CD8-positive, alpha-beta memory T cell (primary cell): Measurements from ENCODE around the gene UBN2. TPM values are rescaled to one million over a fixed set of nuclear protein-coding genes. Genes with fewer than 3 reads are reported as not detected.
"Not testable (repeated sequence)": the region's sequence is repeated elsewhere in the genome, so short reads cannot be mapped to it uniquely, and the experiment has no call there.

Source experiments
- CTCF ChIA-PET: fragments of 350-600 bp; sonication (Branson Sonifier 250); formaldehyde crosslinking; loops from one replicate; lab custom pipeline; 2021; ENCODE audit warnings: antibody characterized with exemption; lab: Charles Lee
- POLR2A ChIA-PET: fragments of 350-600 bp; sonication (Branson Sonifier 250); formaldehyde crosslinking; loops from one replicate; lab custom pipeline; 2021; ENCODE audit warnings: antibody characterized with exemption; lab: Charles Lee
- DNase-seq, 5 donors: peaks; one replicate each; pipeline versions ENCODE4 v3.0.0 to v3.0.0-alpha.2; 2020 to 2022; ENCODE audit warnings: mixed read lengths in 1 of 5
- H3K27ac ChIP-seq: one replicate; pipeline ENCODE4 v1.7.0; 2013; ENCODE audit warnings: low read depth, mild to moderate bottlenecking, low read length, moderate library complexity
- H3K27me3 ChIP-seq: 2 replicates; pipeline ENCODE4 v1.7.0; 2013; ENCODE audit warnings: low read length, mild to moderate bottlenecking; ENCODE audit not compliant: insufficient read depth, poor library complexity, severe bottlenecking
- H3K36me3 ChIP-seq: 2 replicates; pipeline ENCODE4 v1.7.0; 2013; ENCODE audit warnings: mild to moderate bottlenecking, low read length, moderate library complexity; ENCODE audit not compliant: insufficient read depth
- H3K4me1 ChIP-seq: 2 replicates; pipeline ENCODE4 v1.7.0; 2013; ENCODE audit warnings: mild to moderate bottlenecking, low read length, moderate library complexity; ENCODE audit not compliant: insufficient read depth
- H3K4me3 ChIP-seq: 2 replicates; pipeline ENCODE4 v1.7.0; 2013; ENCODE audit warnings: mild to moderate bottlenecking, low read length
- H3K9me3 ChIP-seq: 2 replicates; pipeline ENCODE4 v1.7.0; 2013; ENCODE audit warnings: mild to moderate bottlenecking, low read length
- H3K27ac Mint-ChIP-seq, 8 donors: one replicate each; pipeline ENCODE4 v1.8.0; 2020 to 2021; ENCODE audit warnings: mixed read lengths in 8 of 8, mild to moderate bottlenecking in 6 of 8, inconsistent platforms in 3 of 8, moderate library complexity in 3 of 8
- H3K27me3 Mint-ChIP-seq, 2 donors: one replicate each; pipeline ENCODE4 v1.8.0; 2020 to 2021; ENCODE audit warnings: mixed read lengths in 2 of 2, mild to moderate bottlenecking in 1 of 2, moderate library complexity in 1 of 2
- H3K36me3 Mint-ChIP-seq, 3 donors: one replicate each; pipeline ENCODE4 v1.8.0; 2020 to 2021; ENCODE audit warnings: mixed read lengths in 3 of 3, inconsistent platforms in 1 of 3, mild to moderate bottlenecking in 1 of 3
- H3K4me1 Mint-ChIP-seq, 3 donors: one replicate each; pipeline ENCODE4 v1.8.0; 2020 to 2021; ENCODE audit warnings: mixed read lengths in 3 of 3, inconsistent platforms in 1 of 3, mild to moderate bottlenecking in 1 of 3
- H3K4me3 Mint-ChIP-seq, 7 donors: one replicate each; pipeline ENCODE4 v1.8.0; 2020 to 2021; ENCODE audit warnings: mixed read lengths in 7 of 7, mild to moderate bottlenecking in 6 of 7, moderate library complexity in 4 of 7, inconsistent platforms in 2 of 7
- H3K9me3 Mint-ChIP-seq, 5 donors: one replicate each; pipeline ENCODE4 v1.8.0; 2020 to 2022; ENCODE audit warnings: mixed read lengths in 5 of 5, mild to moderate bottlenecking in 3 of 5, moderate library complexity in 2 of 5, inconsistent platforms in 1 of 5
- polyA plus RNA-seq: library from polyadenylated mRNA; unstranded; fragments of 300-500 nt; fragmentation: Illumina TruSeq; gene quantifications from one replicate; pipeline ENCODE4 v1.2.3, GENCODE V29; 2021
- total RNA-seq, 2 experiments: library from RNA; stranded (reverse); gene quantifications; one replicate each; pipeline ENCODE4 v1.2.3, GENCODE V29; 2021

The UBN2 gene
- total and polyA plus RNA-seq, 3 experiments from 2014 or later, result 3.2 to 13.6 (median 13.0) TPM

DNA sequence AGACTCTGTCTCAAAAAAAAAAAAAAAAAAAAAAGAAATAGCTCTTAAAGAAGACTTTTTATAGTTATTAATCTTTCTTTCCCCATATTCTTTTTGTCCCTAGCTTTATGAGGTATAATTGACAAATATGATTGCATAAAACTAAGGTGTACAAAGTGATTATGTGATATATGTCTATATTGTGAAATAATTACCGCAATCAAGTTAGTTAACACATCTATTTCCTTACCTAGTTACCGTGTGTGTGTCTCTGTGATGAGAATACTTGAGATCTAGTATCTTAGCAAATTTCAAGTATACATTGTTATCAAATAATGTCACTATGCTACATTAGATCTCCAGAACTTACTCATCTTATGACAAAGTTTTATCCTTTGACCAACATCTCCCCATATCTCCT, 30.7 kb upstream of the UBN2 start:
- Mint-ChIP-seq H3K4me3 (no peak overlapping the region), H3K4me1 (no peaks in the 10 kb centered on the region), H3K36me3 (peaks cover 0 to 6% (median 0%) of the 10 kb centered on the region in 3 donors), H3K27ac (no peak overlapping the region), H3K9me3 (peaks cover 0 to 9% (median 7%) of the 10 kb centered on the region in 5 donors), H3K27me3 (peaks cover 0 to 4% of the 10 kb centered on the region in 2 donors)
- DNase-seq, result no peak
- Histone ChIP-seq H3K9me3 (peaks cover 4% of the 10 kb centered on the region), H3K4me3 (no peak overlapping the region), H3K36me3 (no peaks in the 10 kb centered on the region), H3K4me1 (no peaks in the 10 kb centered on the region), H3K27ac (no peak overlapping the region), H3K27me3 (no peaks in the 10 kb centered on the region)
- POLR2A ChIA-PET, result interaction anchor here (0.6 kb wide), 1 partner anchor 599 kb away, joined by 3 read pairs; no protein-coding TSS in a partner anchor
- CTCF ChIA-PET, result no interaction called here

DNA sequence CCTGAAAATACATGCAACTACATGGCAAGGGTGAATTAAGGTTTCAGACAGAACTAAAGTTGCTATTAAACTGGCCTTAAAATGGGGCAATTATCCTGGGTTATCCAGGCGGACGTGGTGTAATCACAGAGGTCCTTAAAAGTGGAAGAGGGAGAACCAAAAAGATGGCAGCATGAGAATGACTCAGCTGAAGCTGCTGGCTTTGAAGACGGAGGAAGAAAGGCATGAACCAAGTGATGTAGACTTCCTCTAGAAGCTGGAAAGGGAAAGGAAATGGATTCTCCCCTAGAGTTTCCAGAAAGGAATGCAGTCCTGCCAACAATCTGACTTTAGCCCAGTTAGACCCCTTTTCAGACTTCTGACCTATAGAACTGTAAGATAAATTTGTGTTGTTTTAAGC, 27.0 kb upstream of the UBN2 start:
- Mint-ChIP-seq H3K27me3 (peaks cover 4 to 21% of the 10 kb centered on the region in 2 donors), H3K9me3 (peaks cover 14 to 25% (median 21%) of the 10 kb centered on the region in 5 donors), H3K4me1 (no peaks in the 10 kb centered on the region), H3K36me3 (peaks cover 0 to 24% (median 0%) of the 10 kb centered on the region in 3 donors), H3K27ac (no peak overlapping the region), H3K4me3 (no peak overlapping the region)
- Histone ChIP-seq H3K4me3 (no peak overlapping the region), H3K9me3 (peaks cover 4% of the 10 kb centered on the region), H3K27me3 (no peaks in the 10 kb centered on the region), H3K36me3 (no peaks in the 10 kb centered on the region), H3K27ac (no peak overlapping the region), H3K4me1 (no peaks in the 10 kb centered on the region)
- no peak for DNase-seq
- ChIA-PET POLR2A (no interaction called here), CTCF (no interaction called here)

DNA sequence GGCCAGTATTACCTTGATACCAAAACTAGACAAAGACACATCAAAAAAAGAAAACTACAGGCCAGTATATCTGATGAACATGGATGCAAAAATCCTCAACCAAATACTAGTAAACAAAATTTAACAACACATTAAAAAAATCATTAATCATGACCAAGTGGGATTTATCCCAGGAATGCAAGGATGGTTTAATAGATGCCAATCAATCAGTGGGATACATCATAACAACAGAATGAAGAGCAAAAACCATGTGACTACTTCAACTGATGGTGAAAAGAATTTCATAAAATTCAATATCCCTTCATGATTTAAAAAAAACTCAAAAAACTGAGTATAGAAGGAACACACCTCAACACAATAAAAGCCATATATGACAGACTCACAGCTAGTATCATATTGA, 25.2 kb upstream of the UBN2 start:
- Mint-ChIP-seq H3K9me3 (peaks cover 14 to 33% (median 24%) of the 10 kb centered on the region in 5 donors), H3K36me3 (peaks cover 0 to 24% (median 0%) of the 10 kb centered on the region in 3 donors), H3K27me3 (peaks cover 6 to 24% of the 10 kb centered on the region in 2 donors), H3K27ac (no peak overlapping the region), H3K4me1 (no peaks in the 10 kb centered on the region), H3K4me3 (no peak overlapping the region)
- ChIA-PET POLR2A (no interaction called here), CTCF (no interaction called here)
- Histone ChIP-seq H3K27me3 (no peaks in the 10 kb centered on the region), H3K36me3 (no peaks in the 10 kb centered on the region), H3K27ac (no peak overlapping the region), H3K9me3 (peaks cover 4% of the 10 kb centered on the region), H3K4me3 (no peak overlapping the region), H3K4me1 (no peaks in the 10 kb centered on the region)
- no peak for DNase-seq

DNA sequence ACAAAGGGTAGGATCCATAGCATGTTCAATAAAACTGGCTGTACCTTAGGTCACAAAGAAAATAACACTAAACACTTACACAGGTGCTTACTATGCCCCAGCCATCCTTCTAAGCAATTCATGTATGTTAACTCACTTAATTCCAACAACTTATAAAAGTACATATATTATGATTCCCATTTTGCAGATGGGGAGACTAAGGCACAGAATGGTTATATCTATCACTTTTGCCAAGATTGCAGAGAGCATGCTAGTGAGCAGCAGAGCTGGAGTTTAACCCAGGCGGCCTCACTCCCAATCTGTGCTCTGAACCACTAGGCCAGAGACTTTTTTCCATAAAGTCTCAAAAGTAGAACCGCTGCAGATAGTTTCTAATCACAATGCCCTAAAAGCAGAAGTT, 18.9 kb upstream of the UBN2 start:
- ChIA-PET CTCF (no interaction called here), POLR2A (no interaction called here)
- Mint-ChIP-seq H3K4me3 (no peak overlapping the region), H3K9me3 (peaks cover under 1 to 9% (median 4%) of the 10 kb centered on the region in 5 donors), H3K36me3 (peaks cover 0 to under 1% (median 0%) of the 10 kb centered on the region in 3 donors), H3K4me1 (no peaks in the 10 kb centered on the region), H3K27me3 (peaks cover 3 to 12% of the 10 kb centered on the region in 2 donors), H3K27ac (no peak overlapping the region)
- H3K4me1 ChIP-seq, result no peaks in the 10 kb centered on the region
- no peak overlapping the region for H3K27ac ChIP-seq
- no peaks in the 10 kb centered on the region for H3K27me3 ChIP-seq
- no peaks in the 10 kb centered on the region for H3K36me3 ChIP-seq
- DNase-seq, result no peak
- no peak overlapping the region for H3K4me3 ChIP-seq
- no peaks in the 10 kb centered on the region for H3K9me3 ChIP-seq

DNA sequence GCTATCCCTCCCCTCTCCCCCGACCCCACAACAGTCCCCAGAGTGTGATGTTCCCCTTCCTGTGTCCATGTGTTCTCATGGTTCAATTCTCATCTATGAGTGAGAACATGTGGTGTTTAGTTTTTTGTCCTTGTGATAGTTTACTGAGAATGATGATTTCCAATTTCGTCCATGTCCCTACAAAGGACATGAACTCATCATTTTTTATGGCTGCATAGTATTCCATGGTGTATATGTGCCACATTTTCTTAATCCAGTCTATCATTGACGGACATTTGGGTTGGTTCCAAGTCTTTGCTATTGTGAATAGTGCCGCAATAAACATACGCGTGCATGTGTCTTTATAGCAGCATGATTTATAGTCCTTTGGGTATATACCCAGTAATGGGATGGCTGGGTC, 17.5 kb upstream of the UBN2 start:
- CTCF ChIA-PET, POLR2A ChIA-PET: not testable (repeated sequence)

DNA sequence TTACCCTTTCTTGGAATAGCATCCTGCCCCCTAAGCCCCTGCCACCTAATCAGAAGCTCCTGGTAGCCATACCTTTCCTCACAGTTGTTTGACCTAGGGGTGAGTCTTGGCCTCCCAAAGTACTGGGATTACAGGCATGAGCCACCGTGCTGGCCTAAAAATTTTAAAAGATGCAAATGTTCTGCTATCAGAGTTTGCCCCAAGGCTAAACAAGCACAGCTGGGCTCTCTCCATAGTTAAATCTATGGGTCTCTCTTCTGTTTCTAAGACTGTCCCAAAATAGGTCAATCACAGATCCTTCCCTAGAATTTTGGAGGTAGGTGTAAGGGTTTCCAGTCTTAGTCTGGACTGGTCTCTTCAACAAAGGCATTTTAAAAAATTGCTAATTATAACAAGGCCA, 12.9 kb upstream of the UBN2 start:
- Mint-ChIP-seq H3K4me1 (no peaks in the 10 kb centered on the region), H3K36me3 (peaks cover 0 to 4% (median 0%) of the 10 kb centered on the region in 3 donors), H3K9me3 (no peaks in the 10 kb centered on the region), H3K4me3 (no peak overlapping the region), H3K27me3 (peaks cover 2 to 24% of the 10 kb centered on the region in 2 donors), H3K27ac (no peak overlapping the region)
- Histone ChIP-seq H3K36me3 (no peaks in the 10 kb centered on the region), H3K27ac (no peak overlapping the region), H3K4me3 (no peak overlapping the region), H3K4me1 (no peaks in the 10 kb centered on the region), H3K9me3 (no peaks in the 10 kb centered on the region), H3K27me3 (no peaks in the 10 kb centered on the region)
- ChIA-PET CTCF (no interaction called here), POLR2A (interaction anchor here (0.5 kb wide), 1 partner anchor 38 kb away, joined by 3 read pairs; no protein-coding TSS in a partner anchor)
- DNase-seq, result no peak

More for the DNA sequence above, 17.5 kb upstream of the UBN2 start:
- not testable (repeated sequence) for H3K36me3 Mint-ChIP-seq, H3K27ac ChIP-seq, H3K27ac Mint-ChIP-seq, DNase-seq, H3K4me3 Mint-ChIP-seq, H3K36me3 ChIP-seq, H3K4me1 ChIP-seq, H3K9me3 Mint-ChIP-seq, H3K9me3 ChIP-seq, H3K4me1 Mint-ChIP-seq, H3K27me3 Mint-ChIP-seq, H3K4me3 ChIP-seq, H3K27me3 ChIP-seq

DNA sequence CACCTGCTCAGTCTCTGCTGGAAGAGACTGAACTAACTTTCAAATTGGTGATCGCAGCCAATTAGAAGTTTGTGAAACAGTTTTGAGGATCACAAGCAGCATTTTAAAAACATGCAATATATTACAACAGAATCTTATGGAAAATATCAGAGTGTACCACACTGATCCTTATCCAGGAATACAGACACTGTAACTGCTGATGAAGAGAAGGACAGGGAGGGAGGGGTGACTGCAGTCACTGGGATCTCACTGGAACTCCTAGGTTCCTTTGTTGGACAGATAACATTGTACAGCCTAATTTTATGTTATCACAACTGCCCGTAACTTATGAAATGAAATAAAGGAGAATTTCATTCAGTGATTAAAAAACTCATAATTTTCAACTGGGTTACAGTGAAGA, 6.8 kb upstream of the UBN2 start:
- H3K4me3 ChIP-seq, result no peak overlapping the region
- H3K27me3 ChIP-seq, result no peaks in the 10 kb centered on the region
- no peaks in the 10 kb centered on the region for H3K4me1 ChIP-seq
- CTCF ChIA-PET, result interaction anchor here (1.0 kb wide), 1 partner anchor 9 kb away, joined by 3 read pairs; no protein-coding TSS in a partner anchor
- H3K27ac Mint-ChIP-seq, result no peak overlapping the region
- no peak for DNase-seq
- H3K9me3 Mint-ChIP-seq, result no peaks in the 10 kb centered on the region
- H3K36me3 ChIP-seq, result no peaks in the 10 kb centered on the region
- no peaks in the 10 kb centered on the region for H3K9me3 ChIP-seq
- POLR2A ChIA-PET, result no interaction called here
- H3K4me3 Mint-ChIP-seq, result no peak overlapping the region
- no peaks in the 10 kb centered on the region for H3K4me1 Mint-ChIP-seq
- H3K36me3 Mint-ChIP-seq, result peaks cover 0 to 3% (median 0%) of the 10 kb centered on the region in 3 donors
- peaks cover 5 to 37% of the 10 kb centered on the region in 2 donors for H3K27me3 Mint-ChIP-seq
- H3K27ac ChIP-seq, result no peak overlapping the region

DNA sequence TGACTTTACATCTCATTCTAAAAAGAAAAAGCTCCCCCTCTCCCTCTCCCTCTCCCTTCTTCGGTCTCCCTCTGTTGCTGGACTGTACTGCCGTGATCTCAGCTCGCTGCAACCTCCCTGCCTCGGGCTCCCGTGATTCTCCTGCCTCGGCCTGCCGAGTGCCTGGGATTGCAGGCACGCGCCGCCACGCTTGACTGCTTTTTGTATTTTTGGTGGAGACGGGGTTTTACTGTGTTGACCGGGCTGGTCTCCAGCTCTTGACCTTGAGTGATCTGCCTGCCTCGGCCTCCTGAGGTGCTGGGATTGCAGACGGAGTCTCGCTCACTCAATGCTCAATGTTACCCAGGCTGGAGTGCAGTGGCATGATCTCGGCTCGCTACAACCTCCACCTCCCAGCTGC, 6.2 kb upstream of the UBN2 start:
- H3K4me1 Mint-ChIP-seq, POLR2A ChIA-PET, H3K4me3 ChIP-seq, H3K4me1 ChIP-seq, H3K4me3 Mint-ChIP-seq, H3K36me3 ChIP-seq, H3K36me3 Mint-ChIP-seq, H3K27ac ChIP-seq, H3K9me3 ChIP-seq, H3K27me3 ChIP-seq, H3K27ac Mint-ChIP-seq, DNase-seq, H3K9me3 Mint-ChIP-seq: not testable (repeated sequence)
- H3K27me3 Mint-ChIP-seq, result peaks cover 5 to 37% of the 10 kb centered on the region in 2 donors
- CTCF ChIA-PET, result interaction anchor here (1.0 kb wide), 1 partner anchor 9 kb away, joined by 3 read pairs; no protein-coding TSS in a partner anchor
